CD14-positive monocyte (primary cell): ENCODE measurements around the gene PRAMEF20. TPM values are rescaled to one million over a fixed set of nuclear protein-coding genes. Genes with fewer than 3 reads are reported as not detected.
"Not testable (repeated sequence)": the region's sequence is repeated elsewhere in the genome, so short reads cannot be mapped to it uniquely, and the experiment has no call there.

Experiments
- DNase-seq, 3 donors: peaks; one replicate each; pipeline ENCODE4 v3.0.0-alpha.2; 2011 to 2022
- H2AFZ ChIP-seq: 2 replicates; pipeline ENCODE4 v1.6.0; 2012; ENCODE audit warnings: mild to moderate bottlenecking, low read depth, low read length, inconsistent platforms; ENCODE audit not compliant: insufficient read depth, poor library complexity, severe bottlenecking
- H3K27ac ChIP-seq, 2 donors: 1 replicate in 1 of 2; 2 replicates in 1 of 2; pipeline ENCODE4 v1.5.1; 2012 to 2013; ENCODE audit warnings: low read length in 2 of 2, control low read depth in 1 of 2, inconsistent platforms in 1 of 2, low read depth in 1 of 2, mild to moderate bottlenecking in 1 of 2
- H3K27me3 ChIP-seq, 2 donors: one replicate each; pipeline versions ENCODE4 v1.6.0 to v1.6.1; 2011 to 2013; ENCODE audit warnings: low read length in 2 of 2; ENCODE audit not compliant: control insufficient read depth in 2 of 2, insufficient read depth in 2 of 2
- H3K36me3 ChIP-seq, 2 donors: replicated peaks in 1 of 2; 1 replicate in 1 of 2; 2 replicates in 1 of 2; pipeline versions ENCODE4 v1.5.1 to v1.6.1; 2012 to 2013; ENCODE audit warnings: low read length in 2 of 2, control low read depth in 1 of 2, inconsistent platforms in 1 of 2, mild to moderate bottlenecking in 1 of 2; ENCODE audit not compliant: insufficient read depth in 2 of 2, control insufficient read depth in 1 of 2
- H3K4me1 ChIP-seq, 2 donors: 1 replicate in 1 of 2; 2 replicates in 1 of 2; pipeline versions ENCODE4 v1.5.1 to v1.6.1; 2012 to 2013; ENCODE audit warnings: low read length in 2 of 2, control low read depth in 1 of 2, inconsistent platforms in 1 of 2, mild to moderate bottlenecking in 1 of 2, moderate library complexity in 1 of 2; ENCODE audit not compliant: insufficient read depth in 2 of 2, control insufficient read depth in 1 of 2
- H3K4me2 ChIP-seq: replicated peaks from 2 replicates; pipeline ENCODE3; 2012; ENCODE audit warnings: low read length, moderate library complexity, mild to moderate bottlenecking; ENCODE audit not compliant: poor library complexity, severe bottlenecking; ENCODE audit errors: extremely low read depth
- H3K4me3 ChIP-seq, 3 experiments: fragments of 200-600 bp in 1 of 3; sonication (generic) in 1 of 3; replicated peaks in 1 of 3; 1 replicate in 2 of 3; 2 replicates in 1 of 3; pipeline ENCODE4 v1.5.1; 2011 to 2013; ENCODE audit warnings: low read length in 3 of 3, mild to moderate bottlenecking in 3 of 3, control low read depth in 2 of 3, low read depth in 2 of 3, inconsistent platforms in 1 of 3, moderate library complexity in 1 of 3
- H3K79me2 ChIP-seq: 2 replicates; pipeline ENCODE4 v1.6.0; 2012; ENCODE audit warnings: mild to moderate bottlenecking, control low read depth, inconsistent platforms, low read length, moderate library complexity; ENCODE audit not compliant: insufficient read depth
- H3K9ac ChIP-seq: 2 replicates; pipeline ENCODE4 v1.6.0; 2017; ENCODE audit warnings: low read length, mild to moderate bottlenecking; ENCODE audit not compliant: insufficient read depth, poor library complexity, severe bottlenecking
- H3K9me3 ChIP-seq, 2 donors: replicated peaks in 1 of 2; 1 replicate in 1 of 2; 2 replicates in 1 of 2; pipeline versions ENCODE4 v1.5.1 to v1.6.1; 2012 to 2013; ENCODE audit warnings: low read length in 2 of 2, control low read depth in 1 of 2; ENCODE audit not compliant: control insufficient read depth in 1 of 2, insufficient read depth in 1 of 2
- H4K20me1 ChIP-seq: 2 replicates; pipeline ENCODE4 v1.6.0; 2012; ENCODE audit warnings: mild to moderate bottlenecking, low read length, control low read depth, moderate library complexity; ENCODE audit not compliant: insufficient read depth
- H3K27ac Mint-ChIP-seq, 7 donors: one replicate each; pipeline ENCODE4 v1.8.0; 2020; ENCODE audit warnings: mild to moderate bottlenecking in 7 of 7, mixed read lengths in 7 of 7, moderate library complexity in 6 of 7, inconsistent platforms in 2 of 7
- H3K27me3 Mint-ChIP-seq, 3 donors: one replicate each; pipeline ENCODE4 v1.8.0; 2021 to 2022; ENCODE audit warnings: low read depth in 3 of 3, mild to moderate bottlenecking in 3 of 3, mixed read lengths in 3 of 3, moderate library complexity in 3 of 3, inconsistent platforms in 1 of 3
- H3K36me3 Mint-ChIP-seq, 2 donors: one replicate each; pipeline ENCODE4 v1.8.0; 2020; ENCODE audit warnings: mixed read lengths in 2 of 2, inconsistent platforms in 1 of 2, mild to moderate bottlenecking in 1 of 2
- H3K4me1 Mint-ChIP-seq: one replicate; pipeline ENCODE4 v1.8.0; 2020; ENCODE audit warnings: mild to moderate bottlenecking, mixed read lengths
- H3K4me3 Mint-ChIP-seq, 2 donors: one replicate each; pipeline ENCODE4 v1.8.0; 2020; ENCODE audit warnings: mild to moderate bottlenecking in 2 of 2, mixed read lengths in 2 of 2, moderate library complexity in 1 of 2
- H3K9me3 Mint-ChIP-seq, 7 donors: one replicate each; pipeline ENCODE4 v1.8.0; 2020 to 2022; ENCODE audit warnings: mixed read lengths in 7 of 7, mild to moderate bottlenecking in 6 of 7, moderate library complexity in 6 of 7, inconsistent platforms in 2 of 7
- WGBS: methylation state at CpG from one replicate; pipeline ENCODE4 v1.1.5; 2013; ENCODE audit warnings: missing lambda C conversion rate; ENCODE audit not compliant: insufficient coverage; 5-methylcytosine and 5-hydroxymethylcytosine counted together
- intact Hi-C, 2 donors: fragments of 100-400 bp; cut with micrococcal nuclease; formaldehyde crosslinking; loops; one replicate each; pipeline versions ENCODE4 v1.15.0 to v1.15.1; 2023
- polyA minus RNA-seq: library from RNA; depleted of rRNA, polyadenylated mRNA; stranded (reverse); fragments of >200 nt; gene quantifications from 2 replicates; pipeline ENCODE4 v1.2.3, GENCODE V29; 2012
- polyA plus RNA-seq, 3 donors: library from polyadenylated mRNA; depleted of rRNA in 1 of 3; unstranded in 2 of 3; stranded (reverse) in 1 of 3; fragments of 300-500 nt in 2 of 3; fragments of >200 nt in 1 of 3; fragmentation: Illumina TruSeq in 2 of 3; gene quantifications; 1 replicate in 2 of 3; 2 replicates in 1 of 3; pipeline ENCODE4 v1.2.3, GENCODE V29; 2012 to 2021
- total RNA-seq, 12 experiments: library from RNA in 1 of 12; stranded (reverse) in 1 of 12; fragments of 120-200 nt in 1 of 12; gene quantifications; one replicate each; pipeline ENCODE4 v1.2.4 and lab custom pipeline; 2013 to 2026; ENCODE audit warnings: mixed read lengths in 6 of 12, inconsistent platforms in 1 of 12

Gene PRAMEF20
- not detected for total RNA-seq (2013)
- not detected for polyA plus RNA-seq
- polyA minus RNA-seq, result not detected in 2 replicates
- 0 to 0.15 (median 0) reads per million in 11 experiments for total RNA-seq (lab: John Stamatoyannopoulos, UW)

DNA sequence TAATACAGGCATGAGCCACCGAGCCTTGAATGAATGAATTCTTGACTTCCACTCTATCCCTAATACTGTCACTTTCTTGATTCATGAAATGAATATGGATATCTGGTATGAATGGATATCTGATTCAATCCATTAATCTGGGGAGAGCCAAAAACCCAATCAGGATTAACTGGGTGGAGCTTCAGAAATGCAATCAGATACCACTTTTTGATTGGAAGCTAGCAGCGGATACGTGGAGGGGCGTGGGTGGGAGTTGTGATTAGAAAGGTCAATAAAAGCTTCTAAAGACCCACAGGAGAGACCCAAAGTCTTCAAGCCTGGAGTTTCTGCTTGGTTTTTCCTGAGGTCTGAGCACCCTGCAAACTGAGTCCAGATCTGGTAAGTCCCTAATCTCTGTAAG is at the start of gene PRAMEF20:
TSS of gene PRAMEF20 (plus strand) at position 301 of the 400 bp plus-strand sequence. CDS start 5,905 bp downstream, outside the sequence.
- WGBS, result no CpG with 5 or more reads among the region's 4 CpGs
- H3K27me3 Mint-ChIP-seq, H3K4me1 ChIP-seq, H3K27me3 ChIP-seq, H3K4me3 Mint-ChIP-seq, H3K79me2 ChIP-seq, H3K4me1 Mint-ChIP-seq, intact Hi-C loops, H3K4me2 ChIP-seq, H3K4me3 ChIP-seq, H3K9me3 ChIP-seq, H3K36me3 Mint-ChIP-seq, H3K9ac ChIP-seq, DNase-seq, H4K20me1 ChIP-seq, H3K9me3 Mint-ChIP-seq, H2AFZ ChIP-seq, H3K36me3 ChIP-seq, H3K27ac ChIP-seq: not testable (repeated sequence)
- H3K27ac Mint-ChIP-seq, result peak within 1 kb of the TSS in 1 of 7 donors; percentile 11

DNA sequence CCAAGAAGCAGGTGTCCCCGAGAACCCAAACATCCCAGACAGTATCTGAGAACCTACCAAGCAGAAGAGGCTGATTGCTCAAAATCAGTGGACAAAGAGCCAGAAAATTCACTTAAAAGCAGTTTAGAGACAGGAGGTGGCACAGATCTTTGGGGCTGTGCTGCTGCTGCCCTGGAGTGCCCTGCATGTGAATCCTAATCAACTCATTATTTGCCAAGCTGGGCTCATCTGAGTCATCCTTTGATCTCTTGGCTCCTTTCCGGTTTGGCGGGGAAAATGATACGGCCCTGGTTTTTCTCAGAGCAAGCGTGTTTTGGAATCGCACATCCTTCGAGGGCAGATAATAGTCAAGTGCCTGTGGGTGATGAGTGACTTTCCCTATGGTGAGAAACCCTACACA is 47.9 kb upstream of the PRAMEF20 start:
- H3K27ac Mint-ChIP-seq, DNase-seq, H3K79me2 ChIP-seq, H2AFZ ChIP-seq, H3K36me3 ChIP-seq, intact Hi-C loops, H3K9me3 Mint-ChIP-seq, H3K4me1 ChIP-seq, H3K4me3 Mint-ChIP-seq, H3K4me2 ChIP-seq, H3K27me3 Mint-ChIP-seq, H3K4me1 Mint-ChIP-seq, H3K27me3 ChIP-seq, H3K27ac ChIP-seq, H3K4me3 ChIP-seq, H3K36me3 Mint-ChIP-seq, H3K9me3 ChIP-seq, H3K9ac ChIP-seq, H4K20me1 ChIP-seq: not testable (repeated sequence)
- WGBS, result no CpG with 5 or more reads among the region's 7 CpGs

DNA sequence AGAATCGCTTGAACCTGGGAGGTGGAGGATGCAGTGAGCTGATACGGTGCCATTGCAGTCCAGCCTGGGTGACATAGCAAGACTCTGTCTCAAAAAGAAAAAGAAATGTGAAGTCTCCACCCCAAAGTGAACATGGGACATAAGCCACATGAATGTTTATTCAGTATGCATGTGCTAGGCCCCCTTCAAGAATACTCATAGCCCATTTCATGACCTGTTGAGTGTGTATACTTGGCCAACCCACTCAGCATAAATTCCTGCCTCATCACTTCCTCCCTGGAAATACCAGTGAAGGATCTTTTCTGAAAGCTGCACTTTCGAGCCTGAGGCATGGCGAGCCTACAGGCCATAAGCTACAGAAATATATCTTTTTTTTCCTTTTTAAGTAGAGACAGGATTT is 45.3 kb upstream of the PRAMEF20 start:
- H2AFZ ChIP-seq, H3K4me2 ChIP-seq, H3K36me3 Mint-ChIP-seq, DNase-seq, H3K4me3 Mint-ChIP-seq, H3K36me3 ChIP-seq, H3K79me2 ChIP-seq, H3K27ac Mint-ChIP-seq, intact Hi-C loops, H3K9me3 ChIP-seq, H3K9me3 Mint-ChIP-seq, H3K27me3 ChIP-seq, H3K4me3 ChIP-seq, H3K4me1 Mint-ChIP-seq, H3K9ac ChIP-seq, H3K27me3 Mint-ChIP-seq, H3K4me1 ChIP-seq, H4K20me1 ChIP-seq, H3K27ac ChIP-seq: not testable (repeated sequence)
- WGBS, result no CpG with 5 or more reads among the region's 4 CpGs

GRCh38 chr1:13366536-13366935 is 43.7 kb upstream of the PRAMEF20 start:
- H3K27ac Mint-ChIP-seq, DNase-seq, H3K36me3 ChIP-seq, H3K9me3 Mint-ChIP-seq, H2AFZ ChIP-seq, H3K27me3 ChIP-seq, H3K36me3 Mint-ChIP-seq, H3K27me3 Mint-ChIP-seq, intact Hi-C loops, H3K4me1 Mint-ChIP-seq, H3K9me3 ChIP-seq, H3K4me1 ChIP-seq, H3K9ac ChIP-seq, H4K20me1 ChIP-seq, H3K27ac ChIP-seq, H3K4me3 ChIP-seq, H3K4me3 Mint-ChIP-seq, H3K4me2 ChIP-seq, H3K79me2 ChIP-seq: not testable (repeated sequence)
- WGBS, result no CpG with 5 or more reads among the region's 3 CpGs
